Esophagus muscularis mucosa (tissue), 4 donors: ENCODE measurements around the gene S100A12. TPM values are rescaled to one million over a fixed set of nuclear protein-coding genes. Genes with fewer than 3 reads are reported as not detected.
"Not testable (repeated sequence)": the region's sequence is repeated elsewhere in the genome, so short reads cannot be mapped to it uniquely, and the experiment has no call there.

ENCODE experiments used
- DNase-seq: peaks from one replicate; pipeline ENCODE4 v3.0.0-alpha.2; 2017; ENCODE audit errors: extremely low spot score
- H3K27ac ChIP-seq, 4 donors: fragments of 200-600 bp; sonication (generic); replicated peaks in 1 of 4; 1 replicate in 3 of 4; 2 replicates in 1 of 4; pipeline ENCODE4 v1.5.1; 2016 to 2019; ENCODE audit warnings: mild to moderate bottlenecking in 1 of 4
- H3K27me3 ChIP-seq, 4 donors: fragments of 200-600 bp; sonication (generic); one replicate each; pipeline versions ENCODE4 v1.5.1 to v1.6.0; 2016 to 2019
- H3K36me3 ChIP-seq, 4 donors: fragments of 200-600 bp; sonication (generic); one replicate each; pipeline ENCODE4 v1.5.1; 2016 to 2019
- H3K4me1 ChIP-seq, 4 donors: fragments of 200-600 bp; sonication (generic); one replicate each; pipeline ENCODE4 v1.5.1; 2016 to 2019
- H3K4me3 ChIP-seq, 4 donors: fragments of 200-600 bp; sonication (generic); 1 replicate in 2 of 4; 2 replicates in 2 of 4; pipeline ENCODE4 v1.5.1; 2016 to 2019; ENCODE audit warnings: mild to moderate bottlenecking in 4 of 4, moderate library complexity in 1 of 4
- H3K9me3 ChIP-seq, 4 donors: fragments of 200-600 bp; sonication (generic); 1 replicate in 3 of 4; 2 replicates in 1 of 4; pipeline ENCODE4 v1.5.1; 2016 to 2019
- EP300 ChIP-seq: sonication (generic); formaldehyde crosslinking; IDR thresholded peaks from one replicate; pipeline ENCODE4 v1.6.1; 2017; ENCODE audit warnings: antibody characterized with exemption
- POLR2A ChIP-seq: fragments of 450-650 bp; IDR thresholded peaks from one replicate; pipeline ENCODE4 v1.6.1; 2017; ENCODE audit warnings: antibody characterized with exemption, moderate library complexity, mild to moderate bottlenecking, low read depth
- POLR2AphosphoS5 ChIP-seq, 2 donors: sonication (generic); formaldehyde crosslinking; IDR thresholded peaks; one replicate each; pipeline ENCODE4 v1.6.1; 2017; ENCODE audit warnings: antibody characterized with exemption in 2 of 2
- WGBS: methylation state at CpG from one replicate; pipeline ENCODE4 v1.1.5; 2018; 5-methylcytosine and 5-hydroxymethylcytosine counted together
- intact Hi-C: fragments of 100-400 bp; cut with DNase I; formaldehyde crosslinking; loops from one replicate; pipeline ENCODE4 v1.15.1; 2023
- total RNA-seq, 4 donors: library from RNA; depleted of rRNA; stranded (reverse); fragments of >200 nt; gene quantifications; one replicate each; pipeline versions ENCODE4 v1.1.0 to v1.2.1, GENCODE V29; 2016
- TF ChIP-seq, protein P1 (sequence below), 3 experiments: fragments of 200-600 bp in 2 of 3; fragments of 450-650 bp in 1 of 3; sonication (generic) in 2 of 3; IDR thresholded peaks; one replicate each; pipeline ENCODE4 v1.5.1; 2017 to 2019; ENCODE audit warnings: antibody characterized with exemption in 3 of 3, mild to moderate bottlenecking in 2 of 3, moderate library complexity in 1 of 3

S100A12 gene
- total RNA-seq, 4 donors from 2014 or later: 33.1 TPM; not detected in 3

DNA sequence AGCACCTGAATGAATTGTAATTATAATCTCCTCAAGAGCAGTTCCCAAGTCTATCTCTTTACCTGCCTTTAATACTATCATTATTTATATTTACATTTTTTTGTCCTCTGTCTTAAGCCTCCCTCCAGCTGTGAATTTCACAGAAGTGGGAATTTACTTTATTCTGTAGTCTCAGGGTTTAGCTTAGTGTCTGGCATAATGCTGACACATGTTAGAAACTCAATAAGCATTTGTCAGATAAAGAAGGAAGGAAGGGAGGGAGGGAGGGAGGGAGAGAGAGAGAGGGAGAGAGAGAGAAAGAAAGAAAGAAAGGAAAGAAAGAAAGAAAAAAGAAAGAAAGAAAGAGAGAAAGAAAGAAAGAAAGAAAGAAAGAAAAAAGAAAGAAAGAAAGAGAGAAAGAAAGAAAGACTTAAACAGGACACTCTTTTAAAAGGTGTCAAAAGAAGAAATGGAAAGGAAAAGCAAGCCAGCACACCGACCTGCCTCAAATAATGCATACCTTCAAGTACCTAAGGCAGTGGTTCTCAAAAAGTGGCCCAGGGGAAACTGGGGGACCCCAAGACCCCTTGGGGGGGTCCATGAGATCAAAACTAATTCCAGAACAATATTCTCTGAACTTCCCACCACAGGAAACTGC, 25.0 kb downstream of the S100A12 start:
- WGBS: 11% methylated on average over 1 of the region's 1 CpG
- no peak overlapping the region for H3K4me3 ChIP-seq
- no peaks in the 10 kb centered on the region for H3K36me3 ChIP-seq
- TF ChIP-seq POLR2AphosphoS5 (IDR thresholded peaks at IDR 0.05) (no peak), EP300 (no peak)
- TF ChIP-seq, protein P1, sequence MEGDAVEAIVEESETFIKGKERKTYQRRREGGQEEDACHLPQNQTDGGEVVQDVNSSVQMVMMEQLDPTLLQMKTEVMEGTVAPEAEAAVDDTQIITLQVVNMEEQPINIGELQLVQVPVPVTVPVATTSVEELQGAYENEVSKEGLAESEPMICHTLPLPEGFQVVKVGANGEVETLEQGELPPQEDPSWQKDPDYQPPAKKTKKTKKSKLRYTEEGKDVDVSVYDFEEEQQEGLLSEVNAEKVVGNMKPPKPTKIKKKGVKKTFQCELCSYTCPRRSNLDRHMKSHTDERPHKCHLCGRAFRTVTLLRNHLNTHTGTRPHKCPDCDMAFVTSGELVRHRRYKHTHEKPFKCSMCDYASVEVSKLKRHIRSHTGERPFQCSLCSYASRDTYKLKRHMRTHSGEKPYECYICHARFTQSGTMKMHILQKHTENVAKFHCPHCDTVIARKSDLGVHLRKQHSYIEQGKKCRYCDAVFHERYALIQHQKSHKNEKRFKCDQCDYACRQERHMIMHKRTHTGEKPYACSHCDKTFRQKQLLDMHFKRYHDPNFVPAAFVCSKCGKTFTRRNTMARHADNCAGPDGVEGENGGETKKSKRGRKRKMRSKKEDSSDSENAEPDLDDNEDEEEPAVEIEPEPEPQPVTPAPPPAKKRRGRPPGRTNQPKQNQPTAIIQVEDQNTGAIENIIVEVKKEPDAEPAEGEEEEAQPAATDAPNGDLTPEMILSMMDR (IDR thresholded peaks at IDR 0.05): no peak
- peak; percentile 45 for DNase-seq
- no peak overlapping the region for H3K27ac ChIP-seq
- H3K4me1 ChIP-seq: no peaks in the 10 kb centered on the region
- intact Hi-C loops: no loop called here
- no peaks in the 10 kb centered on the region for H3K9me3 ChIP-seq
- peaks cover 0 to 75% (median 4%) of the 10 kb centered on the region in 4 donors for H3K27me3 ChIP-seq

DNA sequence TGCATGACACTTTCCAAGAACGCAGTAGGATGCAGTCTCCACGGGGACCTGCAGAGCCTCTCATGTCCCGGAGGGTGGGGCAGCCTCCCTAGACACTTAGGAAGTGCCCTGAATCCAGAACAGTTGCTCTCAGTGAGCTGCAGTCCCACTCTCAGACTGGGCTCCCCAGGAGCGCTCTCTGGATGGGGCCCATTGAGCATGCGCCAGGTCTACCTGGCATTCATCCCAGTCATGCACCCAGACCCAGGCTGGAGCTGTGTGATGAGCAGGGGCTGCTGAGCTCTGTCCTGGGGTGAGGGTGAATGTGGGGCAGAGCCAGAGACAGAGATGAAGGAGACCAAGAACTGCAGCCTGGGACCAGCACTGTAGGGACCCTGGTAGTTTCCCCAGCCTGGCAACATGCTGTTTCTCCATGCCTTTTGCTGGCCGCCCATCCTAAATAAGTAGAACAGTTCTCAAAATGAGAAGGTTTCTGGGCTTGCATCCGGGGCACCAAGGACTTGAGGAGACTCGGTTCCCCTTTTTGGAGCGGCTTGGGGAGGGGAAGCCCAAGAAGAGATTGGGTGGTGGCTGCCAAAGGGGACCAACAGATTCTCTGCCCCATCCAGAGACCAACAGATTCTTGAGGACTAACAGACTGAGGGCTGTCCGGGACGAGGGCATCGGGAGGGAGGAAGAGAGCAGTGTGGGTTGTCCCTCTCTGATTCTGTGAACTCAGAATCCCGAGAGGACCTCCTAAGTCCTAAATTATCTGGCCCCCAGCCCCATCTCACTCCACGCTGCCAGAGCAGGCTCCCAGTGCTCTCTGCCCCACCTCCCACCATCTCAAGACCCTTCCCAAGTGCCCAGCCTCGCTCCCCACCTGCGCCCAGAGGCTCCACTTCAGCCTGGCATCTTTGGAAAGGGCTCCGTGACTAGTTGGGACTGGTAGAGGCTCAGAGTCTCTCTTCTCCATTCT, 25.8 kb downstream of the S100A12 start:
- Histone ChIP-seq H3K4me3 (no peak overlapping the region), H3K27me3 (peaks cover 0 to 79% (median 4%) of the 10 kb centered on the region in 4 donors), H3K4me1 (no peaks in the 10 kb centered on the region), H3K36me3 (no peaks in the 10 kb centered on the region), H3K27ac (no peak overlapping the region), H3K9me3 (no peaks in the 10 kb centered on the region)
- 58% methylated on average over 17 of the region's 17 CpGs for WGBS
- intact Hi-C loops: no loop called here
- TF ChIP-seq POLR2A (no peak), POLR2AphosphoS5 (IDR thresholded peaks at IDR 0.05) (no peak), EP300 (no peak)
- TF ChIP-seq, protein P1 (IDR thresholded peaks at IDR 0.05): no peak
- DNase-seq: peak; percentile 87

DNA sequence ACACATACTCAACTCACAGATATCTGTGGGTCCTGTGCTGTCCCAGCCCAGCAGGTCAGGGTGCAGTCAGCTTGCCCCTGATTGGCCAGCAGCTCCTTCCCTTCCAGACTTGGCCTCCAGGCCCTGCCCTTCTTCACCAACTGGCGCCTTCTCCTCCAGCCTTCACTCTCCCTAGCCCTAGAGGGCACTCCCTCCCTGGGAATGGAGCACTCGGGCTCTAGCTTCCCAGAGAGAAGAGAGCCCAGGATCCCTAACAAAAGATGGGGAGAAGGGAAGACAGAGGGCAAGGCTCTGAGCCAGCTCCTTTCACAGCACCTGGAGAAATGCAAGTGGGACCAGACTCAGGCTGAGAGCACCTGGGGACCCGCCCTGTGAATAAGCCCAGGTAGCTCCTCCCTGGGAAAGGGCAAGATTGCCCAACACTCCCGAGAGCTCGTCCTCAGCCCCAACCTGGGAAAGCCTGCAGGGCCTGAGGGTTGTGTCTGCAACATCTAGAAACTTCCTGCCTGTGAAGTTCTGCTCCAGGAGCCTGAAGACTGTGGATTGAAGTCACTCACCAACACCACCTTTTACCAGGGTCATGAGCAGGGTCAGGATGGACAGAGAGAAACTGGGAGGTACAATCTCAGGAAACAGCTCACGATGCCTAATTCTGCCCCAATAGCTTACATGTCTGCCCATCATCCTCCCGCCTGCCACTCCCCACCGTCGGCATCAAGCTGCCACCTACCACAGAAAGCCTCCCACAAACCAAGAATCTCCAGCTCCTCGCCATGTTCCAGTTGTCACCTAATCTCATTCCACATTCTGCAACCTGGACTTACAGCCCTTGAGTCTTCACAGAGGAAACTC, 26.7 kb downstream of the S100A12 start, which contains the start of gene PGLYRP4:
TSS of gene PGLYRP4 (minus strand) at position 331 of the 852 bp plus-strand sequence. CDS start 909 bp downstream, outside the sequence.
- no peak within 1 kb of the TSS for H3K4me3 ChIP-seq
- no peak within 1 kb of the TSS for H3K27ac ChIP-seq
- no peaks in the 10 kb centered on the region for H3K9me3 ChIP-seq
- 62% methylated on average over 7 of the region's 10 CpGs for WGBS
- H3K4me1 ChIP-seq: no peaks in the 10 kb centered on the region
- peak; percentile 88 for DNase-seq
- intact Hi-C loops: no loop called here
- H3K27me3 ChIP-seq: peaks cover 0 to 84% (median 4%) of the 10 kb centered on the region in 4 donors
- TF ChIP-seq POLR2A: no peak
- TF ChIP-seq POLR2AphosphoS5 (IDR thresholded peaks at IDR 0.05): no peak
- TF ChIP-seq, protein P1 (IDR thresholded peaks at IDR 0.05): no peak
- TF ChIP-seq EP300: no peak
- H3K36me3 ChIP-seq: no peaks in the 10 kb centered on the region

DNA sequence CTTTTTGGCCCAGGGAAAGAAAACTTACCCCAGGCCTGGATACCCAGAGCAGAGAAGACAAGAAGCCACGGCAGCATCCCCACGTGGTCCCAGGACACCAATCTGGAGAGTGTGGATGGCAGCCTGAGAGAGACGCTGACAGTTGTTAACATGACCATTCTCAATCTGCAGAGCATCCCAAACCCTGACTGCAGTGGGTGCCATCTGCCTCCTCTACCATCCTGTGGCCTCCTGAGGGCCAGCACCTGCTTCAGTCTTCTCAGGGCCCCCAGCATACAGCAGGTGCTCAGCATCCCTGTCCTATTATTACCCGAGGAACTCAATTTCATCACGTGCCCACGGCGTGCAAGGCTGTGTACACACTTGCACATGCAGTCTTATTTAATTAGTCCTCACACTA, 27.6 kb downstream of the S100A12 start:
- DNase-seq: peak; percentile 87
- WGBS: 60% methylated on average over 5 of the region's 7 CpGs
- Histone ChIP-seq H3K4me1 (no peaks in the 10 kb centered on the region), H3K27me3 (peaks cover 0 to 82% (median 4%) of the 10 kb centered on the region in 4 donors), H3K9me3 (no peaks in the 10 kb centered on the region), H3K36me3 (no peaks in the 10 kb centered on the region), H3K4me3 (no peak overlapping the region), H3K27ac (no peak overlapping the region)
- intact Hi-C loops: no loop called here
- TF ChIP-seq, protein P1 (IDR thresholded peaks at IDR 0.05): no peak
- TF ChIP-seq POLR2AphosphoS5 (IDR thresholded peaks at IDR 0.05) (no peak), POLR2A (no peak), EP300 (no peak)

DNA sequence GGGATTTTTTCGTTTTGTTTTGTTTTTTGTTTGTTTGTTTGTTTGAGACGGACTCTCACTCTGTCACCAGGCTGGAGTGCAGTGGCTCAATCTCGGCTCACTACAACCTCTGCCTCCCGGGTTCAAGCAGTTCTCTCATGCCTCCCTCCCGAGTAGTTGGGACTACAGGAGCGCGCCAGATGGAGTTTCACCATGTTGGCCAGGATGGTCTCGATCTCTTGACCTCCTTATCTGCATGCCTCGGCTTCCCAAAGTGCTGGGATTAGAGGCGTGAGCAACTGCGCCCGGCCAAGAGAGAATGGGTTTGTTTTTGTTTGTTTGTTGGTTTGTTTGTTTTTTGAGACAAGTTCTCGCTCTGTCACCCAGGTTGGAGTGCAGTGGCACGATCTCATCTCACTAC, 28.4 kb downstream of the S100A12 start:
- H3K27ac ChIP-seq, H3K4me3 ChIP-seq, H3K9me3 ChIP-seq, H3K4me1 ChIP-seq, intact Hi-C loops, H3K36me3 ChIP-seq: not testable (repeated sequence)
- peaks cover 0 to 76% (median 4%) of the 10 kb centered on the region in 4 donors for H3K27me3 ChIP-seq
- peak; percentile 80 for DNase-seq
- WGBS: 63% methylated on average over 14 of the region's 14 CpGs
